HG03558 (cell line): ENCODE results near the gene HEPHL1.
"Not testable (repeated sequence)": the region's sequence is repeated elsewhere in the genome, so short reads cannot be mapped to it uniquely, and the experiment has no call there.

Experiments used
- ATAC-seq: cut with Tn5 transposase; IDR thresholded peaks from one replicate; pipeline ENCODE4 v1.9.1; 2021; ENCODE audit warnings: moderate number of reproducible peaks; ENCODE audit not compliant: unreplicated experiment; ENCODE audit errors: extremely low read depth

The HEPHL1 gene

GRCh38 chr11:94145916-94146315, 124.8 kb downstream of the HEPHL1 start:
- no peak for ATAC-seq

DNA sequence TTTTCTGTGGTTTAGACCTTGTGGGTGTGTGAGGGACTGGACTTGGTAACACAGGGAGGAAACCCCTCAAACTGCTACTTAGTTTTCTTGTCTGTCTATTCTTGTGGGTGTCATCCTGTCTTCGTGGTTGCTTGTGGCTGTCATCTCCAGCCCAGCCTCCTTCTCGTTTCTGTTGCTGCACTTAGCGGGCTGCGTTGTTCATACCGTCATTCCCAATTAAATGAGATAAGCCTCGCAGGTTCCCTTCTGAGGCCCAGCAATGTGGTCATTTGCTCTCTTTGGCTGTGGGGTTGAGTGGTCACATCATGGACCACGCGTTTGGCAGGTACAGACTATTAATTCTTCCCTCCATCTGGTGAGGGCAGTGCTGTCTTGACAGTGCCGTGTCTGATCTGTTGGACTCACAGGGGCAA, 126.3 kb downstream of the HEPHL1 start:
- no peak for ATAC-seq

GRCh38 chr11:94148189-94148588, 127.0 kb downstream of the HEPHL1 start:
- ATAC-seq: no peak

DNA sequence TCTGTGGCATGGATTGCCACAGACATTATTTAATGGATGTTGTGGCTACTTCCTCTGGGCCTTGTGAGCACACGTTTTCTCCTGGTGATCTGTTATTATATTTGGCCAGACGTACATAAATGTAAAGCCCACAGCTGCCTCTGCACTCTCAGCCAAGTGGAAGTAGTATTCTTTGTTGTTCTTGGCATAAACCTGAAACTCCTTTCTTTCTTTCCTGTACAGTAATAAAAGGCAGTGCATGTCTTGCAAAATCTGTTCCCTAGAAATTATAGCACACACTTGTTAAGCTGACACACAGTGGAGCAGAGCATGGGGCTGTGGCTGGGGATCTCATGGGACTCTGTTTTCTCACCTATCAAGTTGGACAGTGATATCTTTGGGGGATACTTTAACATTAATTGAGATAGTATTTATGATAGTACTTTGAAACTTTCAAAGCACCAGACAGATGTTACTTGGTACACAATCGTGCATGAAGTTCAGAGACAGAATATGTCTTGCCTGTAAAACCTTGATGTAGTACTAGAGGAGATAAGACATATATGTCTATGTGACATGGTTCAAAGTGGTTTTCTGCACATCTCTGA, 128.4 kb downstream of the HEPHL1 start:
- no peak for ATAC-seq

DNA sequence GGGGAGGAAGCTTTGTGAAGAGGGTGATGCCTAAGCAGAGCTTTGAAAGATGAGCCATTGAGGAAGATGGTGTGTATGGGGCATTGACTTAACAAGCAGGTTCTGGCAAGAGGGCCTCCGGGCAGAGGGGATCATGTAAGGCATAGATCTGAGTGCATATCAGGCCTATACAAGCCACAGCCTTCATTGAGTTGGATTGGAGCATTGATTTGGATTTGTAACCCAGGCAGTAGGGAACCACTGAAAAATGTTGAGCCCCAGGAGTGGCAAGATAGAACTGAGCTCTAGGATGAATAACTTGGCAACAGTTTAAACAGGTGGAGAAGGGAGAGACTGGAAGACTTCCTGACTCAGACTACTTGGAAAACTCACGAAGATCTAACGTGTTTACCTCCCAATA, 128.9 kb downstream of the HEPHL1 start:
- no peak for ATAC-seq

DNA sequence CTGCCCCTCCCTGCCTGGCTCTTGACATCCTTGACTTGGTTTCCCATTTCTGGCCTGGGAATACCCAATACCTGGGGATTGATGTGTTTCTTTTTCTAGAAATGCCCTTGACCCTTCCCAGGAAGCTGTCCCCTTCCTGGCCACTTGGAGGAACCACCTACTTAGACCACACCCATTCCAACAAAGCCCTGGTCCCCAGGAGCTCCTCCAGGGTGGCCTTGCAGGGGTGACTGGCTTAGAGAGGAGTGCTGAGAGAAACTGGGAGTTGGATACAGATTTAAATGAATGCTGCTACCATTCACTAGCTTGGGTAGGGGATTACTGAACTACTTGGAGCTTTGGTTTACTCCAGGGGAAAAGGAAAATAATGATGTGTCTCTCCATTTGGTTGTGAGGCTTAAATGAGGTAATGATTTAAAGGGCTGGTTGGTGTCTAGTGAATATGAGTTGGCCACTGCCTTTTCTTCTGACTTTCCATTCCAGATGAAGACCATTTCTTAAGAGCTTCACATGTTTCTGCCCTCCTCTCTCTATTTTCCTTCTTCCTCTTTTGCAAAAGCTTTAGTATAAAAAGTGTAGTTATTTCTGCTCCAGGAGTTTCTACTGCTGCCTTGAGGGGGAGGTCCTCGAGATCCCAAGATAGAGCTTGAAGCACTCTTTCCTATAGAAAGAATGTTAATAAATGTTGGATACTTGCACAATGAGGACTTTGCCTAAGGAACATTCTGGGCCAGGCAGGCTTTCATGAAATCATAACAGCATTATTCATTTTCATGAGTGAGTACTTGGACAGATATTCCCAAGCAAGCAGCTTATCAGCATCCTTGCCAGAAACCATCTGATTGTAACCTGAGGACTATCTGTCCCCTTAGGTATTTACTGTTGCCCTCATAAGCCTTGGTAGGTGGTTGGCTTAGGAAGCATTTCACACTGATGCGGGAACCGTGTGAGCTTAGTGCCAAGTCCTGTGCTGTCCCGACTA, 129.8 kb downstream of the HEPHL1 start:
- ATAC-seq: no peak

- ATAC-seq: no peak
These were observed 130.9 kb downstream of the HEPHL1 start for GRCh38 chr11:94151903-94152677.

DNA sequence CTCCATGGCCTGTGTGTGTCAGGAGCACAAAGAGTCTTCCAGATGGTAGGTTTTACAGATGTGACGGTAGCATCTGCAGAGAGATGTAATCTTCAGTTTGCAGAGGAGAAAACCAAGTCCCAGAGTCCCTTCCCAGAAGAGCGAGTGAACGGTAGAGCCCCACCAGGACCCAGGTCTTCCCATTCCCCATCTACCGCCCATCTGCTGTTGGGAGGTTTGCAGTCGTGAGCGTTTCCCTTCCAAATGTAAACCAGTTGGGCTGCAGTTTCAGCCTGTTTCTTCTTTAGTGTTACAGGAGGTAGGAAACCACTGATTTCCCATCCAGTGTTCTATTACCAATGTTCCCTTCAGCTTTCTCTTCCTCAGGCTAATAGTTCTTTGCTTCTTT, 131.5 kb downstream of the HEPHL1 start:
- ATAC-seq: no peak

GRCh38 chr11:94153320-94153719, 132.2 kb downstream of the HEPHL1 start:
- no peak for ATAC-seq

- no peak for ATAC-seq
These were observed 133.1 kb downstream of the HEPHL1 start for GRCh38 chr11:94154095-94154856.

DNA sequence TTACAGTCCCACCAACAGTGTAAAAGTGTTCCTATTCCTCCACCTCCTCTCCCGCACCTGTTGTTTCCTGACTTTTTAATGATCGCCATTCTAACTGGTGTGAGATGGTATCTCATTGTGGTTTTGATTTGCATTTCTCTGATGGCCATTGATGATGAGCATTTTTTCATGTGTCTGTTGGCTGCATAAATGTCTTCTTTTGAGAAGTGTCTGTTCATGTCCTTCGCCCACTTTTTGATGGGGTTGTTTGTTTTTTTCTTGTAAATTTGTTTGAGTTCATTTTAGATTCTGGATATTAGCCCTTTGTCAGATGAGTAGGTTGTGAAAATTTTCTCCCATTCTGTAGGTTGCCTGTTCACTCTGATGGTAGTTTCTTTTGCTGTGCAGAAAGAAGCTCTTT, 136.2 kb downstream of the HEPHL1 start:
- not testable (repeated sequence) for ATAC-seq
